Stomach (tissue), 4 donors: ENCODE data around the gene ARHGEF10L.

Source experiments
- CTCF ChIP-seq, 7 experiments: fragments of 450-650 bp in 4 of 7; fragments of 200-600 bp in 3 of 7; sonication (generic) in 3 of 7; IDR thresholded peaks; one replicate each; pipeline ENCODE4 v1.5.1; 2016 to 2019; ENCODE audit warnings: antibody characterized with exemption in 7 of 7, control low read depth in 2 of 7, mild to moderate bottlenecking in 1 of 7
- EP300 ChIP-seq: sonication (generic); formaldehyde crosslinking; IDR thresholded peaks from one replicate; pipeline ENCODE4 v1.6.1; 2017; ENCODE audit warnings: antibody characterized with exemption
- POLR2A ChIP-seq, 4 donors: fragments of 450-650 bp; IDR thresholded peaks; one replicate each; pipeline ENCODE4 v1.6.1; 2016; ENCODE audit warnings: antibody characterized with exemption in 4 of 4, control low read depth in 2 of 4, mild to moderate bottlenecking in 1 of 4, moderate library complexity in 1 of 4
- POLR2AphosphoS5 ChIP-seq, 3 donors: sonication (generic); formaldehyde crosslinking; IDR thresholded peaks; one replicate each; pipeline ENCODE4 v1.6.1; 2016; ENCODE audit warnings: antibody characterized with exemption in 3 of 3

- TF ChIP-seq CTCF (IDR thresholded peaks at IDR 0.05): no peak
- no peak for TF ChIP-seq POLR2A (IDR thresholded peaks at IDR 0.05)
- no peak for TF ChIP-seq EP300
- TF ChIP-seq POLR2AphosphoS5 (IDR thresholded peaks at IDR 0.05): no peak
Measured at GRCh38 chr1:17539477-17540254, at the start of gene ARHGEF10L.
